ENCODE measurements around the gene KIAA1671.
A peak's percentile ranks its signal among the peaks of the same experiment; 100 is the strongest.

The KIAA1671 gene

DNA sequence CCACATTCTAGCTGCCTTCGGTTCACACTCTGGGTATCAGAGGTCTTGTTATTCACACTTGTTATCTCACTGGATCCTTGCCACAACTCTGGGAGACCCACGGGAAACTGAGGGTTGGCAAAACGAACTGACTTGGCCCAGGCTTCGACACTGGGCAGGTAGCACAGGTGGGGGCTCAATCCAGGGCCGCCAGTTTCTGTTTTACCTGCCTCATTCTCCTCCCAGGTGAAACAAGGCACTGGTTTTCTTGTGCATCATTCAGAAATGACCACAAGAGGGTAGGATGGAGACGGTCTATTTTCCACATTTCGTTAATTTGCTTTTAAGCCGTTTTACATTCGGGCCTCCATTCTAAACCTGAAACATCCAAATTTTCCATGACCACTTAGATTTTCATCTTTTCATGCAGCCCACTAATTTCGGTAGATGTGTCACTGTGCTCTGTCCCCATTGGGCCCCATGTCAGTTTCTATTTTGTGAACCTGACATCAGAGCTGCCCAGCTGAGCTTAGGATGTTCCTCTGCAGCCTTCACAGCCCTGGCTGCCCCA lies 108.1 kb downstream of the KIAA1671 start:
- Histone ChIP-seq H3K36me3 (ENCODE audit: insufficient read depth, low read length) (no peaks in the 10 kb centered on the region), H3K9ac (ENCODE audit: low read depth, low read length, poor library complexity, severe bottlenecking) (no peak overlapping the region), H3K27me3 (ENCODE audit: insufficient read depth, low read length, poor library complexity, severe bottlenecking) (no peaks in the 10 kb centered on the region), H3K9me3 (ENCODE audit: insufficient read depth, low read depth, low read length) (no peaks in the 10 kb centered on the region), H4K20me1 (ENCODE audit: insufficient read depth, low read length, poor library complexity, severe bottlenecking) (no peaks in the 10 kb centered on the region), H3K4me1 (ENCODE audit: insufficient read depth, low read length, poor library complexity, severe bottlenecking) (peaks cover 12% of the 10 kb centered on the region), H3K9me2 (replicated peaks; ENCODE audit: low read depth, low read length) (no peaks in the 10 kb centered on the region), H3K4me3 (ENCODE audit: low read length, poor library complexity, severe bottlenecking) (no peak overlapping the region), H3K4me2 (ENCODE audit: low read depth, low read length, poor library complexity, severe bottlenecking) (no peak overlapping the region), H3K79me2 (ENCODE audit: insufficient read depth, low read length) (no peaks in the 10 kb centered on the region), H2AFZ (ENCODE audit: low read length) (no peak overlapping the region), H3F3A (ENCODE audit: low read depth) (no peaks in the 10 kb centered on the region)
- no peak for TF ChIP-seq EZH2phosphoT487 (IDR thresholded peaks at IDR 0.05; ENCODE audit: borderline replicate concordance)
- TF ChIP-seq, protein P1, sequence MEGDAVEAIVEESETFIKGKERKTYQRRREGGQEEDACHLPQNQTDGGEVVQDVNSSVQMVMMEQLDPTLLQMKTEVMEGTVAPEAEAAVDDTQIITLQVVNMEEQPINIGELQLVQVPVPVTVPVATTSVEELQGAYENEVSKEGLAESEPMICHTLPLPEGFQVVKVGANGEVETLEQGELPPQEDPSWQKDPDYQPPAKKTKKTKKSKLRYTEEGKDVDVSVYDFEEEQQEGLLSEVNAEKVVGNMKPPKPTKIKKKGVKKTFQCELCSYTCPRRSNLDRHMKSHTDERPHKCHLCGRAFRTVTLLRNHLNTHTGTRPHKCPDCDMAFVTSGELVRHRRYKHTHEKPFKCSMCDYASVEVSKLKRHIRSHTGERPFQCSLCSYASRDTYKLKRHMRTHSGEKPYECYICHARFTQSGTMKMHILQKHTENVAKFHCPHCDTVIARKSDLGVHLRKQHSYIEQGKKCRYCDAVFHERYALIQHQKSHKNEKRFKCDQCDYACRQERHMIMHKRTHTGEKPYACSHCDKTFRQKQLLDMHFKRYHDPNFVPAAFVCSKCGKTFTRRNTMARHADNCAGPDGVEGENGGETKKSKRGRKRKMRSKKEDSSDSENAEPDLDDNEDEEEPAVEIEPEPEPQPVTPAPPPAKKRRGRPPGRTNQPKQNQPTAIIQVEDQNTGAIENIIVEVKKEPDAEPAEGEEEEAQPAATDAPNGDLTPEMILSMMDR (conservative IDR thresholded peaks at IDR 0.05; ENCODE audit: low read length): peak; percentile 58

GRCh38 chr22:25061134-25061533 lies 108.6 kb downstream of the KIAA1671 start:
- Histone ChIP-seq H3K9me3 (ENCODE audit: insufficient read depth, low read depth, low read length) (no peaks in the 10 kb centered on the region), H3K4me2 (ENCODE audit: low read depth, low read length, poor library complexity, severe bottlenecking) (peak overlapping the region; percentile 73), H3K4me3 (ENCODE audit: low read length, poor library complexity, severe bottlenecking) (no peak overlapping the region), H3K9ac (ENCODE audit: low read depth, low read length, poor library complexity, severe bottlenecking) (peak overlapping the region; percentile 62), H3K4me1 (ENCODE audit: insufficient read depth, low read length, poor library complexity, severe bottlenecking) (peaks cover 12% of the 10 kb centered on the region), H3F3A (ENCODE audit: low read depth) (no peaks in the 10 kb centered on the region), H3K79me2 (ENCODE audit: insufficient read depth, low read length) (no peaks in the 10 kb centered on the region), H3K27me3 (ENCODE audit: insufficient read depth, low read length, poor library complexity, severe bottlenecking) (no peaks in the 10 kb centered on the region), H2AFZ (ENCODE audit: low read length) (no peak overlapping the region), H4K20me1 (ENCODE audit: insufficient read depth, low read length, poor library complexity, severe bottlenecking) (no peaks in the 10 kb centered on the region), H3K9me2 (replicated peaks; ENCODE audit: low read depth, low read length) (no peaks in the 10 kb centered on the region), H3K36me3 (ENCODE audit: insufficient read depth, low read length) (no peaks in the 10 kb centered on the region)
- TF ChIP-seq, protein P1 (conservative IDR thresholded peaks at IDR 0.05; ENCODE audit: low read length): no peak
- no peak for TF ChIP-seq EZH2phosphoT487 (IDR thresholded peaks at IDR 0.05; ENCODE audit: borderline replicate concordance)

- Histone ChIP-seq H4K20me1 (ENCODE audit: insufficient read depth, low read length, poor library complexity, severe bottlenecking) (no peaks in the 10 kb centered on the region), H3F3A (ENCODE audit: low read depth) (no peaks in the 10 kb centered on the region), H3K36me3 (ENCODE audit: insufficient read depth, low read length) (no peaks in the 10 kb centered on the region), H3K9ac (ENCODE audit: low read depth, low read length, poor library complexity, severe bottlenecking) (peak overlapping the region; percentile 62), H3K4me2 (ENCODE audit: low read depth, low read length, poor library complexity, severe bottlenecking) (peak overlapping the region; percentile 73), H3K4me3 (ENCODE audit: low read length, poor library complexity, severe bottlenecking) (peak overlapping the region; percentile 55), H3K4me1 (ENCODE audit: insufficient read depth, low read length, poor library complexity, severe bottlenecking) (peaks cover 12% of the 10 kb centered on the region), H3K27me3 (ENCODE audit: insufficient read depth, low read length, poor library complexity, severe bottlenecking) (no peaks in the 10 kb centered on the region), H2AFZ (ENCODE audit: low read length) (peak overlapping the region; percentile 71), H3K9me2 (replicated peaks; ENCODE audit: low read depth, low read length) (no peaks in the 10 kb centered on the region), H3K9me3 (ENCODE audit: insufficient read depth, low read depth, low read length) (no peaks in the 10 kb centered on the region), H3K79me2 (ENCODE audit: insufficient read depth, low read length) (no peaks in the 10 kb centered on the region)
- TF ChIP-seq, protein P1 (conservative IDR thresholded peaks at IDR 0.05; ENCODE audit: low read length): no peak
- TF ChIP-seq EZH2phosphoT487 (IDR thresholded peaks at IDR 0.05; ENCODE audit: borderline replicate concordance): no peak
Observed at GRCh38 chr22:25061605-25062376, 109.3 kb downstream of the KIAA1671 start.

Measured in Loucy (cell line).